Stimulated activated CD8-positive, alpha-beta memory T cell treated with anti-CD3 and anti-CD28 coated beads, Interleukin-15, amount 100 ng/mL, for 1 hour (primary cell): ENCODE data around the gene OCSTAMP.

Experiments used
- DNase-seq: peaks from one replicate; pipeline ENCODE4 v3.0.0-alpha.2; 2020; ENCODE audit warnings: low read depth

Gene OCSTAMP

DNA sequence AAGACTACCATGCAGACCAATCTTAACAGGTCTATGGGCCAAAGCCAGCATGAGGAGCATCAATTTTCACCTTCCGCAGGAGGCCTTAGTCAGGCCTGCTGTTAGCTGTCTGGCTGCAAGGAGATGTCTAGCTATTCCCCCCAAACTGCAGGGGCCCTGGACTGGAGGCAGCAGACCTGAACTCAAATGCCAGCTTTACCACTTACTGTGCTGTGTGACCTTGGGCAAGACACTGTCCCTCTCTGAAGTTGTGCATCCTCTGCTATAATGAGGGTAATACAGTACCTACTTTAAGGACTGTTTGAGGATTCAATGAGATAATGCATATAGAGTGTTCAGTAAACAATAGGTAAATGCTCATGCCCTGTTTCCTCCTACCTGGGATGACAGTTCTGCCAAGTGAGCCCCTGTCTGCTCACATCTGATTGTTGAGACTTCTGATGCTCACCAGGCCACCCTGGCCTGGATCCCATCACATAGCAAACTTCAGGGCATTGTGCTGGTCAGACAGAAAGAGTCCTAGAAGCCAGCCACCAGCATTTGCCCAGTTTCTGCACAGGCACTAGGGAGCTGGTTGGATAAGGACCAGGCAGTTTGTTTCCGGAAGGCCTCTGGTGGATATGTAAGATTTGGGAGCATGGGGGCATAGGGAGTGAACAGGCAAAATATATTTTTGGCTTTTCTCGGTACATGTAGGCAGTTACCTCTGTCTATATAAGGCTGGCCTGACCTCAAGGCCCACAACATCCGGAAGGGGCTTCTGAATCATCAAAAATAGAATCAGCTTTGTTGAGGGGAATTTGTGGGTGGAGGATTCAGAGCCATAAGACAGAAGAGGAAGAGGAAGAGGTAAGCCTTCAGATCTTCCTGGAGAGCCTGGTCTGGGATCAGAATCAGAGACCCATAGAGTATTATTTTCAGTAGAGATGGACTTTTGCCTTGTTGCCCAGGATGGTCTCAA, 2.3 kb upstream of the OCSTAMP start:
- no peak for DNase-seq

DNA sequence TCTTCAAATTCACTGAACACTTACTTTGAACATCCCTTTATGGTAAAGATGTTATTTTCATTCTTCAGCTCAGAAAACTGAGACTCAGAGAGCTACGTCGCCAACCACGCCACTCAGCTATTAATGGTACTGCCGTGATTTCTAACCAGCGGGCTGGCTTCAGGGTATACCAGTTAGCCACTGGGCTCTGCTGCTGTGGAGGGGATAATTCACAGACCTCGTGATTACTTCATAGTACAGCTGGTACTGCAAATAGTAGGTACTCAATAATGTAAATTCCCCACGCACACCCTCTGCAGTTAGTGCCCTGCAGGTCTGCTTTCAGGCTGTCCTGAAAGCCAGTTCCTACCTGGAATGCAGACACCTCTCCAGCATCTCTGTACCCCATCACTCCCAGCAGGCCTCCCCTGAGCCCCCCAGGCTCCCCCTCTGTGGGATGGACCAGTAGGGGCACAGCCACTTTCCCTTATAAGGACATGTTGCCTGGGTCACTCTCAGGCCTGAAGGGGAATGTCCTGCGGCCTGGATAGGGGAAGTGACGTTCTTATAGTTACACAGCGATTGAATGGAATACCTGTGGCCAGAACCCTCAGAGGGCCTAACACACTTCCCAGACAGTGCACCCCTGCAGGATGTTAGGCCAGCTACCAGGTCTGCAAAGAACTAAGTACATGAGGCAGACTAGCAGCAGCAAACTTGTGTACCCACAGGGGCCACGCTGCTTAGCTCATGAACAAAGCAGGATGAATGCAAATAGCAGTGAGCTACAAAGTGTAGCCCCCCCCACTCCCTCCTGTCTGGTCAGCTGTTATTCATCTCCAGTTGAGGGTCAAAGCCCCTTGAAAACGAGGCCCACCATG, 1.3 kb upstream of the OCSTAMP start:
- DNase-seq: no peak

DNA sequence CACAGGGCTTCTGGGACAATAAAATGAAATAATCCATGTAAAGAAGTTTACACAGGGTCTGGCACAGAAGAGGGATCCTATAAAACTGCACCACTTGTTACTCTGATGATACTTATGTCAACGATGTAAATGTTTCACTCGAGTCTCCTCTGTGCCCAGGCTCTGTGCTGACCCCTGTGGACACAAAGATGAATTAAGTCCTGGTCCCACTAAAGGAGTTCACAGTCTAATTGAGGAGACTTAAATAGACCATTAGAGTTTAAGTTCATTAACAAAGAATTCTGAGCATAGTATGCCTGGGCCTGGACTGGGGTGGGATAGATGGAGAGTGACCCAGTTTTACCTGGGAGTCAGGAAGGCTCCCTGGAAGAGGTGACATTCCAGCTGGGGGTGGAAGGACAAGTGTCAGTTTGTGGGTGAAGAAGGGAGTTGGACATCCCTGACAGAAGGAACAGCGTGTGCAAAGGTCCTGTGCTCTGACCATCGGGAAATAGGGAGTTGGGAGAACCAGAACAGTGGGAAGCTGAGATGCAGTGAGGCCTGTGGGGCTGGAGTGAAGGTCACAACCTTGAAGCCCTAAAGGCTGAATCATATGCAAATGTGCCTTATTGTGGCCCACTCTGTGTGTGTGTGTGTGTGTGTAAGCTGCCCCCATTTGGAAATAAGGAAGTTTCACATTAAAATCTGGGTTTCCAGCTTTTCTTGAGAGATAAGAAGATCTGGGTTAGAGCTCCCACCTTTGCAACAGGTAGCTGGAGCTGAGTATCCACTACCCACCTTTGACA, 1.1 kb downstream of the OCSTAMP start:
- DNase-seq: no peak

DNA sequence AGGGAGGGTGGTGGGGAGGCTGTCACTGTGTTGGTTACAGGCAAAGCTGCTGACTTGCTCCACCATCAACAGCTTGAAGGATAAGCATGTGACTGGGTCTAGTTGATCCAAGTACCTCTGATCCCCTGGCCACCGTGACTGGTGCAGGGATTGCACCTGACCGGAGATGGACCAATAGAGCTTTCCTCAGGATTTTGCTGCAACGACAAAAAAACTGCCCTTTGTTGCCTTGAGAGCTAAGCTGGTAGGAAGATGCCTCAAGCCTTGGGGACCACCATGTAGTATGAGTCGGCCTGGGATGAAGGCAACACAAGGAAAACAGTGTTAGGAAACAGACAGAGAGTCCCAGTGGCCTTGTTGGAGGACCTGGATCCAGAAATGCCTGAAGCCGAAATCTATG, 1.8 kb downstream of the OCSTAMP start:
- no peak for DNase-seq

DNA sequence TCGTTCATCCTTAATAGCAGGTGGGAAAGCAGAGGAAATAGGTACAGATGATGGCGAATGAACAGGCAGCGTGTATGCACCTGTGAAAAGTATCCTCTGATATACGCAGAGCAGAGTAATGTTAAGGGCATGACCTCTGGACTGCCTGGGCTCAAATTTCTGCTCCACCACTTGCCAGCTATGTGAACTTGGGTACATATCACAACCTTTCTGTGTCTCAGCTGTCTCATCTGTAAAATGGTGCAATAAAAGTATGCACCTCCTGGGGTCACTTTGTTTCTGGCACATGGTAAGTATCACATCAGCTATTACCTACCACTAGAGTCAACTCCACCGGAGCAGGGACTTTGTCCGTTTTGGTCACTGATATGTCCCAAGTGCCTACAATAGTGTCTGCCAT, 2.5 kb downstream of the OCSTAMP start:
- DNase-seq: no peak

DNA sequence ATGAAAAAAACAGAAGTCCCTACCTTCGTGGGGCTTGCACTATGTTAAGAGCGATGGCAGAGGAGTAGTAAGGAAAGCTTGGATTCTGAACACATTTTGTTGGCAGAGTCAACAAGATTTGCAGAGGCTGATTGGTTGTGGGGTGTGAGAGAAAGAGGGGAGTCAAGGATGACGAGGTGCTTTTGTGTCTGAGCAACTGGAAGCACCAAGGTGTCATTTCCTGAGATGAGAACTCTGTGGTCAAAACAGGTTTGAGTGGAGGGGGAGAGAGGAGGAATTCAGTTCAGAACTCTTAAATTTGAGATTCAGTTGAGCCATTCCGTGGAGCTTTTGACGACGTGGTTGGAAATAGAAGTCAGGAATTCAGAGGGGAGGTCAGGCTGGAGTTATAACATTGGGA, 3.5 kb downstream of the OCSTAMP start:
- DNase-seq: no peak

DNA sequence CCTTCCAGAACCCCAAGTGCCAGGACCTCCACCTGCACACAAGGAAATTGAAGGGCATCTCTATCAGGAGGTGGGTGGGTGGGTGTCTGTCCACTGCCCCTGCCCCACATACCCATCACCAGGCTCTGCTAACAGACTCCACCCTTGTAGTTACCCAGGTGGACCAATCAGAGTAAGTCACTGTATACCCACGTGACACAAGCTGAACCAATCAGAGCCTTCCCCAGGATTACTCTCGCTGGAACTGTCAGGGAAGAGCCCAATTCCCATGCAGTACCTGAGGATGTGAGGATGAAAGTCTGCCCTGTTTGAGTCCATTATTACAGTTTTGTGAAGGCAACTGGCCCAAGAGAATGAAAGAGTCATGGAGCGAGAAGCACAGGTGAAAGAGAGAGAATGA, 4.2 kb downstream of the OCSTAMP start:
- no peak for DNase-seq

DNA sequence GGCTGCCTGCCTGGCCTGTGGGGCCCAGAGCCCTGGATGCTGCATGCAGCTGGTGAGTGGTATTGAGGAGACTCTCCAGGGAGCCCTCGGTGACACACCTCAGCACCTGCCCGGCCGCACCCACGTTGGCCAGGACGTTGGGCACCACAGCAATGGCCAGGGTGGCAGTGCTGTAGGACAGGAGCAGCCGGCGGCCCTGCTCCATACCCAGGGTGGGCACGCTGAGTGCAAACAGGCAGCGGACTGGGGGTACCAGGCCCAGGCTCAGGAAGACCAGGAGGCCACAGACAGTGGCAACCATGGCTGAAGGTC, 4.7 kb downstream of the OCSTAMP start:
- no peak for DNase-seq

DNA sequence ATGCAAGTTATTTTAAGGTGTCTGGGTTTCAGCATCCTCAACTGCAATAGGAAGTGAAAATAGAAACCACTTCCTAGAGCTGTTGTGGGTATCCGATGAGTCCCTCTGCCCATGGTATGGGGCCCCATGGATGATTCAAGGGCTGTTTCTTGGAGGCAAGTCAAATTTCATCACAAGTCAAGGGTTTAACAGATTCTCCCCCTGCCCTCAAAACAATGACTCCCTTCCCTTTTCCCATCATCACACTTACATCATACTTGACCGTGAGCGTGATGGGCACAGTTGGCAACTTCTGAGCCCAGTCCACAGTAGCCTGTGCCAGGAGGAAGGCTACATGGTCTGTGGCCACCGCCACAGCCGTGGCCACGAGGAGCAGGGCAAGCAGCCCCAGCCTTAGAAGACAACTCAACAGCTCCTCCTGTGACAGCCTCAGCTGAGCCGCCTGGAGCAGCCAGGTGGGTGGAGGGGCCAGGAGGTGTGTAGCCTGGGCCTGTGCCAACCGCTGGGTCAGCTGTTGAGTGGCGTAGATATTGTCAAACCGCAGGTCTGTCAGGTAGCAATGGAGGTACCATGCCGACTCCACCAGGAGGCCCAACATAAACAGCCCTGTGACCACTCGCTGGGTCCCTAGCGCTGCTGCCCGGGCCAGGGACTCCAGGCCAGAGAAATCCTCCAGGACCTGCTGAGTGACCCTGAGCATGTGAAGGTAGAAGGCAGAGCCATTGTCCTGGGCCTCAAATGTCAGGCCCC, 5.2 kb downstream of the OCSTAMP start:
- DNase-seq: no peak

DNA sequence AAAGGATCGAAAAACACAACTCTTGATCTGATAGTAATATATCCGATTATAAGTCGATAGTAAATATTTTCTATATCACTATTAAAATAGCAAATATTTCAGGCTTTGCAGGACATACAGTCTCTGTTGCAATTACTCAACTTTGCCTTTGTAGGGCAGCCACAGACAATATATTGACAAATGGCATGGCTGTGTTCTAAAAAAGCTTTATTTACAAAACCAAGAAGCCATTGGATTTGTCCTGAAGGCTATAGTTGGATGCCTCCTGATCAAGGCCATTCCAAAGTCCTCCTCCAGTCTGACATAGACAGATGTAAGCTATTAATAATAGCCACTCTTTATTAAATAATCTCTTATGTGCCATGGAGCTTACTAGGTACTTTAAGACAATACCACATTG, 5.9 kb downstream of the OCSTAMP start:
- no peak for DNase-seq

DNA sequence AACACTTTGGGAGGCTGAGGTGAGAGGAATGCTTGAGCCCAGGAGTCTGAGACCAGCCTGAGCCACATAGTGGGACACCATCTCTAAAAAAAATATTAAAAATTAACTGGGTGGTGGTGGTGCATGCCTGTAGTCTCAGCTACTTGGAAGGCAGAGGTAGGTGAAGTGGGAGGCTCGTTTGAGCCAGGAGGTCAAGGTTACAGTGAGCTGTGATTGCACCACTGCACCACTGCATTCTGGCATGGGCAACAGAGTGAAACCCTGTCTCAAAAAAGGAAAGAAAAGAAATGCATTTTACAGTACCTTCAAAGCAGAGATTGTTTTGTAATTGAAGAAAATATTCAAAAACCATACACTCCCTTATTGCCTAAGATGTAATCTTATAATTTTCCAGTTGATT, 6.5 kb downstream of the OCSTAMP start:
- DNase-seq: no peak

DNA sequence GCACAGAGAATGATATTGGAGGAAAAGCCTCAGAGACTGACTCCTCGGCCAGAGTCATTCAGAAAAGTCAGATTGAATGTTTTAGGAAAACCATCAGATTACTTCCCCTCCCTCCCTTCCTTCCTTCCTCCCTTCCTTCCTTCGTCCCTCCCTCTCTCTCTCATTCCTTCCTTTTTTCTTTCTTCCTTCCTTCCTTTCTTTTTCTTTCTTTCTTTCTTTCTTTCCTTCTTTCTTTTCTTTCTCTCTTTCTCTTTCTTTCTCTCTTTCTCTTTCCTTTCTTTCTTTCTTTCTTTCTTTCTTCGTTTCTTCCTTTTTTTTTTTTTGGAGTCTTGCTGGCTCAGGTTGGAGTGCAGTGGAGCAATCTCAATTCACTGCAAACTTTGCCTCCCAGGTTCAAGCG, 7.4 kb downstream of the OCSTAMP start:
- no peak for DNase-seq

DNA sequence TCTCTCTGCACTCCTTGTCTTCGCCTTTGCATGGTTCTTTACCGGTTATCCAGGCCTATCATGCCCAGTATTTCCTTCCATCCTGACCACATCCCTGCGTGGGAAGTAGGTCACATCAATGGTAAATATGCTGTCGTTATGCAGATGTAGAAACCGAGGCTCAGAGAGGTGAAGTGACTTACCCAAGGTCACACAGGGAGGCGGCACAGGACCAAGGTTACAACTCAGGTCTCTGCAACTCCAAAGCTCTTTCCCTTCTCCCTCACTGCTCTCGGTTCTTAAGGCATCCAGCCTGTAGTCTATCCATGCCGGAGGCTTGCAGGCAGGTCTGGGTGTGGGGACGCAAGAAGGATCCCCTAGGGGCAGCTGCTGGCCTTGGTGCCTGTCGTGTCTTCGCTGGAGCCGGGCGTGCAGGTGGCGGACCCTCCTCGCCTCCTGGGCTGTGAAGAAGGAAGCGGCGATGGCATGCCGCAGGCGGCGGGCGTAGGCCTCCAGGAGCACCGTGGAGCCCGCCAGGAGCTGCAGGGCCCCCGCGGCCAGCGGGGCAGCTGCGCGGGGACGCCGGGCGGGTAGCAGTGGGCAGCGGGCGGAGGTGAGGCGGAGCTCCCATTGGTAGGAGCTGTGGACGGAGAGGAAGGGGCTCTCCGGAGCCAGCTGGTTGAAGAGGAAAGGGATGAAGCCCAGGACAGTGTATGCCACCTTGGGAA, 9.1 kb downstream of the OCSTAMP start:
- no peak for DNase-seq

DNA sequence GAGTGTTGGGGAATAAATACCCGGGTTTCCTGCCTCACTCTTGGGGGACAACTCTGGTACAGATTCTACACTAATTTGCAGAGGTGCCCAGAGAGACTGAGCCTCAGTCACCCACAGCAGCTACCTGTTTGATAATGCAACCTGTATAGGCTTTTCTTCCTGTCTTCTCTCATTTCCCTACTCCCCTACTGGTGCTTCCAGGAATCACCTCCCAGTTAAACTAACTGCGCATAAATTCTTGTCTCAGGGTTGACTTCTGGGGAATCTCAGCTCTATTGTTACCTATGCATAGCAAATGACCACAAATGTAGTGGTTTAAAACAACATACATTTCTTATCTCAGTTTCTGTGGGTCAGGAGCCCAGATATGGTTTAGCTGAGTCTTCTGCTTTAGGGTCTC, 11.3 kb downstream of the OCSTAMP start:
- DNase-seq: no peak

DNA sequence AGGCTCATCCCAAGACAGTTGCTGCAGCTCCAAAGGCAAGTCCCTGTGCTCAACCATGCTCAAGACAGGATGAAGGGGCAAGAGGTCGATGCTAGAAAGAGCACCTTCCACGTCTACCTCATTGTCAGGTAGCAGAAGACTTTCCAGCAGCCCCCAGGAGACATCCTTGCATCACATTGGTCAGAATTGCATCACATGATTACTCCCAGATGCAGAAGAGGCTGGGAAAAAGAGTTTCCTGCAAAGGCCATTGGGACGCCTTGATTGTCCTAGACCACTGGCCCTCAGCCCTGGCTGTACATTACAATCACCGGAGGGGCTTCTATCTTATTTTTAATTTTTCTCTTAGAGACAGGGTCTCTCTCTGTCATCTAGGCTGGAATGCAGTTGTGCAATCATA, 19.8 kb downstream of the OCSTAMP start:
- DNase-seq: no peak

DNA sequence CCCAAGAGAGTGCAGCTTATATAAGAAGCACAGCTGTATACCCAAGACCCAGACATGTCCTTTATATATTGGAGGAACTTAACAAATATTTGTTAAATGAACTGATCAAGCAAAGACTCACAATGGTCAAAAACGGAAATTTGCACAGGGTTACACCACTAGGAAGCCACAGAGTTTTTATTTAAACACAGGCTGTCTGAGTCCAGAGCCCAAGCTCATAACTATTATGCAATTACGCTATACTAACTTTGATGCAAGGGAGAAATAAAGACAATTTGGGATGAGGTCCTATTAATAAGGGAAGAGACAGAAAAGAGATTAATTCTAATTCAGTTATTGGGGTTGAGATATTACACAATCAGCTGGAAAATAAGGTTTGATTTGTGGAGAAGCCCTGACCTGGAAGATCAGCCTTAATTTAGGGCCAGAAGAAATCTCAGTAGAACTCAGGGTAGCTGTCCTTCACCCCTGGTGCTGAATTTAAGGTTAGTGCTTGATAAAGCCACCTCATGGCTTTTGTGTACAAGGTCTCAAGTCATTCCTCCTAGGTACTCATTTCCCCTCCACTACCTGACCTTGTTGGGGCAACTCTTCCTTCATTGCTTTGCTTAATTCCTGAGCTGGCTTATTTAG, 26.6 kb downstream of the OCSTAMP start:
- no peak for DNase-seq

DNA sequence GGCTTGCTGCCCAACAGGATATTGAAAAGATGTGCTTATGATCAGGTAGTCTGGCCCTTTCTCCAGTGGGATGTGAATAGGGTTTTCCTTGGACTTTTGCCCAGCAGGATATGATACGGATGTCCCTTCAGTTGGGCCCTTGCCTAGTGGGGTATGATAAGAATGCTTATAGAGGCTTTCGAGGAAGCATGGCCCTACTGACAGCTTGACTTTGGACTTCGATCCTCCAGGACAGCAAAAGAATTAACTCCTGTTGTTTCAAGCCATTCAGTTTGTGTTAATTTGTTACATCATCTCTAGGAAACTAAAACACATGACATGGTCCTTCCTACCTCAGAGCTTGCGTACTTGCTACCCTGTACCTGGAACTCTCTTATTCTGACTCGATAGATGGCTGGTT, 27.3 kb downstream of the OCSTAMP start:
- no peak for DNase-seq

DNA sequence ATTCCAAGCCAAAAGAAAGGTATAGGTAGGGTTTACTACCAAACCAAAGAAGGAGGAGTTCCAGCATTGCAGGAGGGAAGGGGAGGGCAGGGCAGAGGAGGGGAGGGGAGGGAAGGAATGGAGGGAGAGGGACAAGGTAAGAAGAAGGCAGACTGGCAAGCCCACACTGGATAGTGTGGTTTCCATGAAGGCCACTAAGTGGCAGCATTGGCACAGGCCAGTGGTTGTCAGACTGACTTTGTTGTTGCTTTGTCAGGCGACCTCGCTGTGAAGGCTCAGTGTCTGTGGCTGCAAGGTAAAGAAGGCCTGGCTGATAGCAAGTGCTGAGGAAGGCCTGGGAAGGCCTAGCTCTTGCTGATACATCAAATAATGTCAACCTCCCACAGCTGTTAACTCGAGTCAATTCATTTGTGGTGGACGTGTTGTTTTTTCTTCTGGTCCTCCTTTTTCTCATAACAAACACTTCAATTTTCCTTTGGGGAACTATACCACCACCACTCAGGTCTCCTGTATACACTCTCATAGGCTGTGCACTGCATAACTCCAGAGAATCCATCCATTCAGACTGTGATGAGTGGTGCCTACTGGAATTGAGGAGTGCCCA, 29.4 kb downstream of the OCSTAMP start:
- peak; percentile 11 for DNase-seq

DNA sequence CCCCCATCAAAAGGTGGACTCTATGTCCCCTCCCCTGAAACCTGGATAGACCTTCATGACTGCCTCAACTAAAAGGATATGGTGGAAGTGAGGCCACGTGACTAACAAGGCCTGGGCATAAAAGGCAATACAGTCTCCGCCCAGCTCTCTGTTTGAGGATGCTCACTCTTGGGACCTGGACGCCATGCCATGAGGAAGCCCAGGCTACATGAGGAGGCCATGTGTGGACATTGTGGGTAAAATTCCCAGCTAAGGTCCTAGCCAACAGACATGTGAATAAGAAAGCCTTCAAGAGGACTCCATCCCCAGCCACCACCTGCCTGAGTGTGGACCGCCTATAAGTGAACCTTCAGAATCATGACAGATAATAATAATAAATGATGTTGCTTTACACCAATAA, 29.9 kb downstream of the OCSTAMP start:
- no peak for DNase-seq

DNA sequence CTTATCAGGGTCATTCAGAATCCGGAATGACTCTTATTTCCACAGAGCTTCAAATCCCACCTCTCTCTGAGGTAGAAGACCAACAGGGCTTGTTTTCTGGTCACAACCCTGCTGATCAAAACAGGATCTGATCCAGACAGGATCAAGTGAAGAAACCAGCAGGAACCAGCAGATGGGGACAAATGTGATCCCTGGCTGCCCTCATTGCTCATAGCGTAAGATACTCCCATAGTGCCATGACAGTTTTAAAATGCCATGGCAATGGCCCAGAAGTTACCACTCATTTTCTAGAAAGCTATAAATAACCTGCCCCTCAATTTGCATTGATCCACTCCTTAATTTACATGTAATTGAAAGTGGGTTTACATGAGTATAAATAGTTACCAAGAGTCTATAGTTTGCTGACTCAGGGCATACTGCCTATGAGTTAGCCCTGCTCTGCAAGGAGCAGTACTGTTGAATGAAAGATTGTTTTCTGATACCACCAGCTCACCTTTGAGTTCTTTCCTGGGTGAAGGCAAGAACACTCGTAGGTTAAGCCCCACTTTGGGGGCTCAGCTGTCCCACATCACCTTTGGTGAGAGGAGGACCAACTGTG, 30.9 kb downstream of the OCSTAMP start:
- no peak for DNase-seq
